C4-2B (cell line): ENCODE measurements around the gene SLC25A12.

ENCODE experiments used
- H3K27ac ChIP-seq: fragments of 450-650 bp; 2 replicates; pipeline ENCODE4 v1.5.1; 2017
- CTCF ChIP-seq: fragments of 450-650 bp; conservative IDR thresholded peaks from 2 replicates; pipeline ENCODE4 v1.5.1; 2017; ENCODE audit warnings: mild to moderate bottlenecking
- ZFX ChIP-seq: fragments of 450-650 bp; IDR thresholded peaks from 2 replicates; pipeline ENCODE4 v1.6.1; 2017

The SLC25A12 gene

GRCh38 chr2:171864357-171864985 is 29.6 kb downstream of the SLC25A12 start:
- TF ChIP-seq ZFX, result no peak
- no peak for TF ChIP-seq CTCF
- H3K27ac ChIP-seq, result no peak overlapping the region; the same call in 1 of the 2 replicates

GRCh38 chr2:171862501-171862900 is 31.5 kb downstream of the SLC25A12 start:
- H3K27ac ChIP-seq, result no peak overlapping the region
- TF ChIP-seq ZFX (no peak), CTCF (no peak)

GRCh38 chr2:171858397-171858958 is 35.6 kb downstream of the SLC25A12 start:
- TF ChIP-seq ZFX, result no peak
- TF ChIP-seq CTCF, result no peak
- H3K27ac ChIP-seq, result no peak overlapping the region

GRCh38 chr2:171855401-171855800 is 38.6 kb downstream of the SLC25A12 start:
- TF ChIP-seq CTCF (no peak), ZFX (no peak)
- H3K27ac ChIP-seq, result no peak overlapping the region

GRCh38 chr2:171852366-171852888 is 41.6 kb downstream of the SLC25A12 start:
- H3K27ac ChIP-seq, result no peak overlapping the region
- TF ChIP-seq ZFX (no peak), CTCF (no peak)

- no peak overlapping the region for H3K27ac ChIP-seq
- TF ChIP-seq CTCF, result no peak
- no peak for TF ChIP-seq ZFX
Observed at GRCh38 chr2:171847627-171848026, 46.4 kb downstream of the SLC25A12 start.

GRCh38 chr2:171846894-171847293 is 47.1 kb downstream of the SLC25A12 start:
- H3K27ac ChIP-seq, result no peak overlapping the region

More at GRCh38 chr2:171846894-171847293, 47.1 kb downstream of the SLC25A12 start:
- TF ChIP-seq CTCF (no peak), ZFX (no peak)
